GM19467 (cell line): ENCODE measurements around the gene ACBD6.

Experiments
- ATAC-seq: cut with Tn5 transposase; IDR thresholded peaks from one replicate; pipeline ENCODE4 v1.9.1; 2021; ENCODE audit warnings: mild to moderate bottlenecking, moderate library complexity; ENCODE audit not compliant: unreplicated experiment

The ACBD6 gene

DNA sequence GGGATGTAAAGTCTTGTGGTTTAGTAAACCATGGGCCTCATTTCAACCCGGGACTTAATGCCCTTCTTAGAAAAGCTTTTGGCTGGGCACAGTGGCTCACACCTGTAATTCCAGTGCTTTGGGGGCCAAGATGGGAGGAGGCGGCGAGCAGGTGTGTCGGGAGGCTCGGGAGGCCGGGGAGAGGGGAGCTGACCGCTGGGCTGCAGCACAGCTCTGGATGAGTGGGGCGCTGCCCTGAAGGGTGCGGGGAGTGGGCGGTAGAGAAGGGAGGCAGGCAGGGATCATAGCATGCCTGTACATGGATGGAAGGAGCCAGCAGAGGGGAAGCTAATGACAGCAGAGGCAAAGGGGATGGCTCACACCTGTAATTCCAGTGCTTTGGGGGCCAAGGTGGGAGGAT lies 241.3 kb downstream of the ACBD6 start:
- ATAC-seq: no peak

DNA sequence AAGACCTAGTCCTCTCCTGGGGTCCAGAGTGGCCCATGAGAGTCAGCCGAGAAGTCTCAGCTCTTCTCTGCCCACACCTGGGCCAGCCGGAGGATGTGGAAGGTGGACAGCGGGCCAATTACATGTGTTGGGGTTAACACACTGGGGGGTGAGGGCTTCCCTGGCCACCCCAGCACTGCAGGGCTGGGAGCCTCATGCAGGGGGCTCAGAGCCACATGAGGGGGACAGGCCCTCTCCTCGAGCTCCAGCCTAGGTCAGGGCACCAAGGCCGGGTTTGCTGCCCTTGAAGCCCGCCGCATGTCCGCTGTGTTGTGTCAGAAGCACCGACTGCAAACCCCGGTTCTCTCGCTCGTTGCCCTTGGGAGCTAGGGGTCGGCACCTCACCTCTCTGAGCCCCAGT lies 241.8 kb downstream of the ACBD6 start:
- no peak for ATAC-seq

DNA sequence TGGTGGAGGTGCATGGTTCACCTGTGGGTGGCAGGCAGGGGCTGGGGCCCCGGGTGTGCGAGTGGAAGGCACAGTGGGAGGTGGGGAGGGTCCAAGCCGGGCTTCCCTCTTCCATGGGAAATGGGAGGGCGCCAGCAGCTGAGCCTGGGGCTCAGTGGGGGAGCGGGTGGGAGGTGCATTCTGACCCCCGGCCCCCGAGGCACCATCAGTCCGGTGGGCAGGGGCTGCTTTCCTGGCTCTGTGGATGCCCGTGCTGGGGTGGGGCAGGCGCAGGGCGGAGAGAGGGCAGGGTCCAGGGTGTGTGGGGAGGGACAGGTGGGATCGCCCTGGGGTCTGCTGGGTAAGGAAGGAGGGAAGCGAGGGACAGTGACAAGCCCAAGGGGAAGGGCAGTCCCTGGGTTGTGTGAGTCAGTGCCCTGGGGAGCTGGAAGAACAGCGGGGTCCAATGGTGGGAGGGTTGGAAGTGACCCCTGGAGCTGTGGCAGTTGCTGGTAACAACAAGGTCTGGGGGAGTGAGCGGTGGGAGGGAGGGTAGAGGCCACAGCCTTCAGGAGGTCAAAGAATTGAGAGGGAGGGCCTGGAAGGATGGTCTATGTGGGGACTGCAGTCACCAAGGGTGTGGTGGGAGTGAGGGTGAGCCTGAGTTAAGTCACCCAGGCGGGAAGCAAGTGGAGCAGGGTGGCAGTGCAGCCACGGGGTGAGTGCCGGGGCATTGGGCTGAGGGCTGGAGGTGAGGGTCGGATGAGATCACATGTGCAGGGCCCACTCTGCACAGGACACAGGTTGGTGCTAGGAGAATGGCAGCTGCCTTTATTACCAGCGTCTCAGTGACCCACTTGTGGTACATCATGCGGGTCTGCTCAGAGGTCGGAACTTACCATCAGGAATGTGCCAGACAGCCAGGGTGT lies 242.7 kb downstream of the ACBD6 start:
- ATAC-seq: no peak

DNA sequence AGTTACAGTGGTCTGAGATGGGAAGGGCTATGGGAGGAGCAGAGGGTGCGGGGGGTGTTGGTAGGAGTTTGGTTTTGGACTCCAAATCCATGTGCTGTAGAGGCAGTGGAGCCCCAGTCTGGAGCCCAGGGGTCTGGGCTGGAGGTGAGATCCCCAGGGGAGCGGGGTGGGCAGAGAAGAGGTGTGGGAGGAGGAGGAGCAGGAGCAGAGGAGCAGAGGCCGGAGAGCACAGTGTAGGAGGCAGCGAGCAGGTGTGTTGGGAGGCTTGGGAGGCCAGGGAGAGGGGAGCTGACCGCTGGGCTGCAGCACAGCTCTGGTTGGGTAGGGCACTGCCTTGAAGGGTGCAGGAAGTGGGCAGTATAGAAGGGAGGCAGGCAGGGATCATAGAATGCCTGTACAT lies 243.4 kb downstream of the ACBD6 start:
- ATAC-seq: no peak

DNA sequence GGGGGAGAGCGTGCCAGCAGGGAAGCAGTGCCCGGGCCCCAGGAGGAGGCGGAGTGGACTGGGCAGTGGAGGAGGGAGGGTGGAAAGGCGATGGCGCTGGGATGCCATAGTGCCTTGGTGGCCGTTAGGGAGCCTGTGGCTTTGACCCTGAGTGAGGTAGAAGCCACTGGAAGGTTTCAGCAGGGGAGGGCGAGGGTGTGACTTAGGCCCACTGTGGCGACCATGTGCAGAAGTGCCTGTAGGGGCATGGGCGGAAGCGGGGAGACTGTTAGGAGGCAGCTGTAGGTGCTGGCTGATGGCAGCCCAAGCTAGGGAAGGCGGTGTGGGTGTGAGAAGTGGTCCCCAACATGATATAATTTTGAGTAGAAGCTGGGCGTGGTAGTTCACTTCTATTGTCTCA lies 244.1 kb downstream of the ACBD6 start:
- no peak for ATAC-seq

DNA sequence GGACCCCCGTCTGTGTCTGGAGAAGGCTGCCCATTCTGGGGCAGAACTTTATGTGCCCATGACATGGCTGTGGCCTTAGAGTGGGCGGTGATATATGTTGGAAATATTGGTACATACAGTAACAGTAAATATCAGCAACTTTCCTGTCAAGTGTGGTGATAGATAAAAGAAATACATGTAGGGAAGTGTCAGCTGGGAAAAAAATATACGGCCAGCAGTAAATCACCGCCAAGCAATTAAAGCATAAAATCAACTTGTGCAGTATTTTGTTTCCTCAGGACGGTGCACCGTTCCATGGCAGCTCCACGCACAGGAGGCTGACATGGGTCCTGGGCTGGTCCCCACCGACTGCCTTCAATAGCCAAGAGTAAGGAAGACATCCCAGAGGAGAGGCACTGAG lies 244.9 kb downstream of the ACBD6 start:
- no peak for ATAC-seq

DNA sequence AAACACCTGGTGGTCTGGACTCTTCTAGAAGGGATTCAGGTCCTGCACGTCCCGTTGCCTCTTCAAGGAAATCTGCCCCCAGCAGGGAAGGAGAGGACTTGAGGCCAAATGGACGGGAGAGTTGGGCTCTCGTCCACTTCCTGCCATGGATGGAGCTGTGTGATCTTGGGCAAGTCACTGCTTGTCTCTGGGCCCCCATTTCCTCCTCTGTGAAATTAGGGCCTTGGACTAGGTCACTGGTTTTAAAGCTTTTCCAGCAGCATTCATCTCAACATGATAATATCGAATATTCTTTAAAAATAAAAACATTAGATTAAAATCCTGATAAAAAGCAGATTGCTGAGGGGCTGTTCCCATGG lies 245.4 kb downstream of the ACBD6 start:
- ATAC-seq: no peak

DNA sequence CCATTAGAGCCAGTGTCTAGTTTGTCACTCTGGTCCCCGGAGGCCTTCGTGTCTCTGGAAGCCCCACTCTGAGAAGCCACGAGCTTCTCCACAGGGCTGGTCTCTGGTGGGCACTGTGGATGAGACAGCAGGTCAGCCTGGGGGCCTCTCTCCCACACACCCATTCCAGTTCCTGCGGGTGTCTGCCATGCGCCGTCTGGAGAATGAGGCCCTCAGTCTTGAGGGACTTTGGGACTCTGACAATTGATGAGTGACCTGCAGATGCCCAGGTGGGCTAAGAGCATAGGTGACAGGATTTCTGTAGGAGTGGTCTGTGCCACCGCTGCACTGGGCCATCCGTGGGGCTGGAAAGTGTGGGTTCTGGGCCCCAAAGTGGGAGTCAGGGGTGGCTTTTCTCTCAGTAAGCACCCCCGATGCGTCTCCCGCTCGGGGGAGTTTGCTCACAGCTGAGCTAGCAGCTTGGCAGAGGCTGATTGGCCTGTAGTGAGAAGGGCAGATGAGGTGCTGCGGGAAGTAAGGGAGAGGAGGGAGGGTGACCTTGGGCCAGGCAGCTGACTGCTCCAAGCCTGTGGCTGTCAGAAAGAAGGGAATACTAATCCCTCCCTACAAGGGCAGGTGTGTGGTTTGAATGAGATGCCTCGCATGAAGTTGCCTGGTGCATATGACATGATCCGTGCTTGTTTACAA lies 245.9 kb downstream of the ACBD6 start:
- no peak for ATAC-seq

DNA sequence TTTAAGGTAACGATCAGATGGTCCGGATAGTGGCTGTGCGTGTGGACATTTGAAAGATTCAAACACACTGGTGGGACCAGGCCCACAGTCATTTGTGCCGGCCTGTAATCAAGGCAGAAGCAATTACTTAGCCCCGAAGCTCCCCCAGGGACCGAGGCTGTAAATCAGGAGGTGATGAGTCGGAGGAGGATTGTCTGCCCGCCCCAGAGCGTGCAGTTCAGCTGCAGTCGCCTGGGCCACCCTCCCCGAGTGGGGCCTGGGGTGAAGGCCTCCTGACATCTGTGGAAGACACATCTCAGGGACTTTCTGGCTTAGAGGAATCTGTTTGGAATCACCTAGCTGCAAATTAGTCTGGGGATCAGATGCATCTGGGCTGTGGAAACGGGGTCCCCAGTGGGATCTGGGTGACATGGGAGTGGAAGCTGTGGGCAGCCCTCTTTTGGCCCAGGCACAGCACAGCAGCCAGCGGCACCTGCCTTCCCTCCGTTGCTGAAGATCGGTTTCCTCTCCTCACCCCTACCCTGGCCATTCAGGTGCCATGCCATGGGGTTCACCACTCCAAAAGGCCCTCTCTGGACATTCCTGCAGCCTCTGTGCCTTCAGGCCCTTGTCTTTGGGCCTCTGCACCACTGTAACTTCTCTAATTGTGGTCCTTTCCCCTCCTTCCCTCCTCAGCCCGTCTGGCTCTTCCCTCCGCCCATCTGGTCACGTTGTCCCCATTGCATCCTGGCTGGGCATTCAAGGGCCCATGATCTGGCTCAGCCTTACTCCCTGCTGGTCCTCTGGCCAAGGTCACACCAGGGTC lies 246.6 kb downstream of the ACBD6 start:
- no peak for ATAC-seq

DNA sequence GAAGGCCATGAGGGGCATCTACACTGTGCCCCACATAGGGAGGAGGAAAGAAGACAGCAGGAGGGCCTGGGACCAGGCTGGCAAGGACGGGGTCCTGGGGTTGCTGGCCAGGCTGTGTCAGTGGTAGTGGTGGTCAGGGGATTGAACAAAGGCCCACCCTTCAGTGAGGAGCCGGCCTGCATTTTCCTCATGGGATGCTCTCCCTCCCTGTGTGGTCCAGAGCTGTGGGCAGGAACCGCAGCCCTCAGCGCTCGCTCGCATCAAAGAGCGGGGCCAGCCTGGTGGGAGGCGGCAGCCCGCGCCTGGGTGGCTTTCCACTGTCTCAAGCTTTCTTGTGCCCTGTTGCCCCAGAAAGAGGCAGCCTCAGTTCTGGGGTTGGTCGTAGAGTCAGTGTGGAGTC lies 247.5 kb downstream of the ACBD6 start:
- ATAC-seq: no peak

DNA sequence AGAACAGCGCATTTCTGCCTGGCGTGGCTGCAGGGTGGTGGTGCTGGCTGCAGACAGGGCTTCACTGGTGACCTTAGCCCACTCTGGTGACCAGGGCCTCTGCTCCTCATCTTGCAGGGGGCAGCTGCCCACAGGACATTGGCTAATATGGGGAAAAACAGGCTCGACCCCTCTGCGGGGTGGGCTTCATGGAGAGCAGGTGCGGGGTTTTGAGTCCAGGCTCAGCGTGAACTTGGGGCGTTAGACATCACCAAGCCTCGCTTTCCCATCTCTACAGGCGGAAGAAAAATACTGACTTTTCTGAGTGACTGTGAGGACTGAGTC lies 247.9 kb downstream of the ACBD6 start:
- ATAC-seq: no peak

DNA sequence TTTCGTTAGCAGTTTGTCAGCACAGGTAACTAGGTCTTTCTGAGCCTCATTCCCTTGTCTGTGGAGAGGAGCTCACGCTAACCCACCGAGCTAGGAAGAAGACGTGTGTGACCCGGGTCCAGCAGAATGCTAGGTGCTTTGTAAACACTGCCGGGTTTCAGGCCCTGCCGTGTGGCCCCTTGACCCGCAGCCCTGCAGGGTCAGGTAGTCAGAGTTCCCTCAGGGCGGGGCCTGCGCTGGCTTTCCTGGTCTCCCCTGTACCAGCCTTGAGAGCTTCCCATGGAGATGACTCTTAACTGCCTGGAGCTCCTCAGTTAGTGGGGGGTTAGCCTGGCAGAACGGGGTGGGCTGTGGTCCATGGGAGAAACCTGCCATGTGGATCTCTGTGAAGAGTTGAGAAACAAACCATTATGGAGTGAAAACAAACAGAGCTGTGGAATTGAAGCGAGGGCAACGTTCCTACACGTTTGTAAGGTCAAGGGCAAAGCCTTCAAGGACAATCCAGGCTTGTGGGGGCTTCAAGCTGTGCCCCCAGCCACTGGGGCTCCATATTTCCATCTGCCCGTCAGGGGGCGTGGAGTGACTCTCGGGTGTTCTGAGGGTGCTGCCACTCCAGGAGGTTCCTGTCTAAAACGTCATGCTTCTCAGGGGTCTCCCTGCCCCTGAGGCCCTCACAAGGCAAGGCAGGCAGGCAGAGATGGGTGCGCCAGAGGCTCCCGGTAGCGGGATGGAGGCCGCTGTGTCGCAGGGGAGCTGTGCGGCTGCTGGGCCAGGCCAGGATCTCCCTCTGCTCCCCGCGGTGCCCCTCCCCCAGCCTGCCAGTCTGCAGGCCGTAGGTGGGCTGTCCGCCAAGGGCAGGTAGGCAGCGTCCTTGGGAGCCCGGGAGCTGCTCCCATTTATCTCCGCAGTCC lies 248.5 kb downstream of the ACBD6 start:
- ATAC-seq: no peak

DNA sequence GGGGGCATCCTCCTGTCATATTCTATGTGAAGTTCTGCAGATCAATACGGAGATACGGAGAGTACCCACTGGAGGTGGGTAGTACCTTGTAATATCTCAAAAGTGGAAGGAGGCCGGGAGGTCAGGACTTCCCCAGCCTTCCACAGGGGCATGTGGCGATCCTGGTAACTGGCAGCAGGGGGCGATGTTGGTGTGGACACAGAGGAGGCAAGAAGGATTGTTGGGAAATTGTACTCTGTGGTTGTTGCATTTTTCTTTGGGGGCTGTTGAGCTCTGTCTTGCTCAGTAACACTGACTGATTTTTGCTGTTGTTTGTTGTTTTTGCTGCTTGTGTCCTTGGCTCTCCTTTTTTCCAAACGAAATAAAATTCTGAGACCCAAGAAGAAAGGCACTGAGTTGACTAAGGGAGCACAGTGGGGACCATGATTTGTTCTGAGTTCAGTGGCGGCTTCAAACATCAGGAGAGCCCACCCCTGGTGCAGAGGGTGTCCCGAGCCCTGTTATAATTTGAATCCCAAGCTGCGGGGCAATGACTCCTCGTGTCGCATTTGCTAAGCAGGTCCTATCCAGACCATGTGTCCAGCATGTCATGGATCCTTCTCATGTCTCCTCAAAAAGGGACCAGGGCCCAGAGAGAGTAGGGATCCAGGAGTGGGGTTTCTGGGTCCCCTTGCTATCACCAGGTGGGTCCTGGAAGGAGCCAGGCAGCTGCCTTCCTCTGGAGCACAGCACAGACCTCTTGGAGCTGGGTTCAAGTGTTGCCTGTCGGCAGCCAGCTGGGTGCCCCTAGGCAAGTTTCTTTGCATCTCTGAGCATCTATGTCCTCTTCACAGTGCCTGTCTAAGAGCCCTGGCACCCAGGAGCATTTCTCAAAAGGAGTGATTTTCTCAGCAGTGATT lies 249.5 kb downstream of the ACBD6 start:
- ATAC-seq: no peak

DNA sequence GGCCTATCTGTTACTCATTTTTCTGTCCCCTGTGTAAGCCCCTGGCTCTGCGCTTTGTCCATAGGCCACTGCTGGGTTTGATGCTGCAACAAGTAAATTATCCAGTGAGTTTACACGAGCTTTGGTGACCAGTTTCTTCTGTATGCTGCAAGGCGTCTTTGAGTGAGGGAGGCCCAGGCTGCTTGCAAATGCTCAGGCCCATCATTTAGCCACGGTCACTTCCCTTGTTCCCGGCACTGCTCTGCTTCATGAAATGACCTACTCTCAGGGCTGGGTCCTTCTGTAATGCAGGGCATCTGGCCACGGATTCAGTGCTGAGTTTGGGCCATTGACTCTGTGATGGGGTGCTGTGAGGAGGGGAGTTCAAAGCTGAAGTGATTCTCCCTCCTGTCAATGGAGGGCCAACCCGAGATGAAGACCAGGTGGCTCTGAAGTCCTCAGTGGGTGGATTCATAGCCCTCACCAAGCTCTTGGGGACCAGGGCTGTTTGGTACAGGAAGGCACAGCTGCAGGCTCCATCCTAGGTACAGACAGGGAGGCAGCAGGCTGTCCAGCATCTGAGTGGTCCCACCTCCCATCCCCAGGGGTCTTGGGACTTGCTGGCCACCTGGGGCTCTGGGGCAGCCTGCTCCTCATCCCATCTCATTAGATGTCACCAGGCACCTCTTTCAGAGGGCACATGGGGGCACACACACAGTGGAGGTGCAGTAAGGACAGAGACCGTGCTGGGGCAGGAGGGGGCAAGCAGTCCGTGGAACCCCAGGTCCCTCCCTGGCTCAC lies 250.7 kb downstream of the ACBD6 start:
- ATAC-seq: no peak

DNA sequence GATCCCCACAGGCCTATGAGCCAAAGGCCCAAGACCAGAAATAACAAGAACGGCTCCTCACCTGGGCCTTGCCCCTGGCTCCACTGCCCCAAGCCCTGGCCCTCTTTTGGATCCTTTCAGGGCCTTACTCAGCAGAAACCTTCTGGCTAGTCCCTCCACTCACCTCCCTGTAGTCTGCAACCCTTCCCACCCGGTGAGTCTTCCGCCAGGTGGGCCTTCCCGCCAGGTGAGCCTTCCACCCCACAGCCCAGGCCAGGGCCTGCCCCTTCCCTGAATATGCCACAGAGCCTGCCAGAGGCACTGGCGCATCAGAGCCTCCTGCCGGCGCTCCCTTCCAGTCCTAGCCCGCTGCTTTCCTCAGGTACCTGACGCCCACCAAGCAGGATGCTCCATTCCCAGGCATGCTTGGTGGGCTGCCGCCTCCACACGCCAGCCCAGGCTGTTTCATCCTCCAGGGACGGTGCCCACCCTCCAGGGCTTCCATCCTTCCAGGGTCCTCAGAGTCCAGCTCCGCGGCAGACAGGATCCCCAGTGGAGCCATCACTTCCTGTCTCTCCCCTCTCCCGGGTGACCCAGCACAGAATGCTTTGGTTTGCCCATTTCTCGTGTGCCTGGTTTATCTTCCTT lies 251.4 kb downstream of the ACBD6 start:
- ATAC-seq: no peak

DNA sequence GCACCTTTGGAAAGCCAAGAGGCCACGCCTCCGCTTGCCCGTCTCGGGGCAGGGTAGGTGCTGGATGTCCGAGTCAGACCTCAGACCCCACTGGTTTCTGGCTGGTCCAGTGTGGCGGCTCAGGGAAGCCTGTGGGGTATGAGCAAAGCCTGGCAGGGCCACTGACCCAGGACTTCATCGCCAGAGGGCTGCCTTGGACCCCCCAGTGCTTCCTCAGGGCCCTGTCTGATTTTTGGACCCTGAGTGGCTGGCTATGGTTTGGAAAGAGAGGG lies 251.9 kb downstream of the ACBD6 start:
- ATAC-seq: no peak

DNA sequence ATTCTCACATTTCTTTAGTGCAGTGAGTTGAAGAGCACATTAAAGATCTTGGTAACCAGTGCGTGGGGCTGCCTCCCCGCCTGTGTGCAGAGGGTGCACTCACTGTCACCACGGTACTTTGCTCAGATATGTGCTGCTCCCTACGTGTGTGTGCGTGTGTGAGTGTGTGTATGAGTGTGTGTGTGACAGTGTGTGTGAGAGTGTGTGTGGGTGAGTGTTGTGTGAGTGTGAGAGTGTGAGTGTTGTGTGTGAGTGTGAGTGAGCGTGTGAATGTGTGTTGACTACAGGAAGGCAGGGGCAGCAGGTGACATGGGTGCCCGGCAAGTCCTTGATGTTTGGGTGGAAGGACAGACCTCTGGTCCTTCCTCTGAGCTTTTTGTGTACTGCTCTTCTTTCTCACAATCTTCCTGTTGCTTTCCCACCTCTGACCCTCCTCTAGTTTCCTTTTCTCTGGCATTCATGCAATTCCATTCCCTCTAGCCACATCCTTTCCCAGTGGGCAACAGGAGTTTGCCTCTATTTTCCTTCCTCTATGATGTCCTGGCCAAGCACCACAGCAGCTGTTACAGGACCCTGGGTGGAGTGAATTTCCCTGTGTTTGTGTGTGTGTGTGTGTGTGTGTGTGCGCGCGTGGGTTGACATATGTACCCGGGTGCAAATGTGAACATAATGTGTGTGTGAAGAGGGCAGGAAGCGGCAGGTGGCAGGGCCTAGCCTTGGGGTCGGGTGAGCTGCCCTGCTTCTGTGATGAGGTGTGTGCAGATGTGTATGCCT lies 252.5 kb downstream of the ACBD6 start:
- ATAC-seq: no peak
